ENCODE data around the gene CHST9. TPM values are rescaled to one million over a fixed set of nuclear protein-coding genes. Genes with fewer than 3 reads are reported as not detected.
"Not testable (repeated sequence)": the region's sequence is repeated elsewhere in the genome, so short reads cannot be mapped to it uniquely, and the experiment has no call there.

Gene CHST9
- total RNA-seq, 1 experiment from 2014 or later: 0.06 TPM

DNA sequence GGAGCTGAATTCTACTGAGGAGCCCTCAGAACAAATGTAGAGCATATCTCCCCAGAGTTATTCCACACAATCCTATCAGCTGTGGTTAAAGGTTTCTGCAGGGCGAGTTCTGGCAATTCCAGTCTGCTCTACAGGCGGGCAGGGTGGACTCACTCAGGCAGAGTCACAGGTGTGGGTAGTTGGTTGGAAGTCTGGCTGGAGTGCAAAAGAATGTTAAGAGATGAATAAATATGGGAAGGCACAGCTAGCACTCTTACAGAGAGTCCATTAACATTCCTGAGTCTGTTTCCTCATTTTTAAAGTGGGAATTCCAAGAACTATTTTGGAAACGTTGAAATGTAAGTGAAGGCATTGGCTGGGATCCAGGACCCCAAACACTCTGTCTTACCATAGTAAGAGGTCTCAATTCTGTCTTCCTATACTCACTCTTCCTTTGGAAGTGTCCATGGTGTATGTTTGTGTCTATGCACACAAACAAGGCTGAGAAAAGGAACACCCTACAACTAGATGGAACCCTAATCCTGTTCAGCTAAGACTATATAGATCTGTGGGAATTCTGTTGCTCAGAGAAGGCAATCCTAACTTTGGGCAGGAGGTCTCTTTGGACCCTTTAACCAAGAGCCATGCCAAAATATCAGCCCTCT, 256.3 kb downstream of the CHST9 start:
- DNase-seq (ENCODE audit: low read depth): no peak

DNA sequence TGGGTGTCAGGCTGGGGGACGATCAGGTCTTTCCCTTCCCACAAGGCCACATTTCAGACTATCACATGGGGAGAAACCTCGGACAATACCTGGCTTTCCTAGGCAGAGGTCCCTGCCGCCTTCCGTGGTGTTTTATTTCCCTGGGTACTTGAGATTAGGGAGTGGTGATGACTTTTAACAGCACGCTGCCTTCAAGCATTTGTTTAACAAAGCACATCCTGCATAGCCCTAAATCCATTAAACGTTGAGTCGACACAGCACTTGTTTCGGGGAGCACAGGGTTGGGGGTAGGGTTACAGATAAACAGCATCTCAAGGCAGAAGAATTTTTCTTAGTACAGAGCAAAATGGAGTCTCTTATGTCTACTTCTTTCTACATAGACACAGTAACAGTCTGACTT, 257.3 kb downstream of the CHST9 start:
- not testable (repeated sequence) for DNase-seq (ENCODE audit: low read depth)

DNA sequence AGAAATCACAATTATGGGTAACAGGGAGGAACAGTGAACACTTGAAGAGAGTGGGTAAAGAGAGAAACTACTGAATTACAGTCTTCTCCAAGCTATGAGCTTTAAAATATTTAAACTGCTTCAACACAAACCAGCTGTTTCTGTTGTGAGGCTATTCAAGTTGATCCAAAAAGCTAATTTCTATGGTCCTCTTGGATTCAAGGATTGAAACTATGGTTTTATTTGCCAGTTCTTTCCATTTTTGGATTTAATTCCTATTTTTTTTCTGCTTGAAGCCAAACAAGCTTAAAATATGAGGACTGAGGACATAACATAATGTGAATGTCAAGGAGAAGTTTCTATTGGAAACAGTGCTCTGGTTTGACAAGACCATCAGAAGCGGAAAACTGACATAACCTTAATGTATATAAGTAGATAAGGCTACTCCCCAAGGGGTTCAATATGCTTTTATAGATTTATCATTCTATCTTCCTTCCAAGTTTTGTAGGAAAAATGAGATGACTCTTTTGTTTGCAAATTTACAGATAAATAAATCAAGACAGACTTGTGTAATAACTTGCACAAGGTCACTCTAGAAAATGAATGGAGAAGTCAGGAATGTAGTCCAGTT, 258.9 kb downstream of the CHST9 start:
- no peak for DNase-seq (ENCODE audit: low read depth)

DNA sequence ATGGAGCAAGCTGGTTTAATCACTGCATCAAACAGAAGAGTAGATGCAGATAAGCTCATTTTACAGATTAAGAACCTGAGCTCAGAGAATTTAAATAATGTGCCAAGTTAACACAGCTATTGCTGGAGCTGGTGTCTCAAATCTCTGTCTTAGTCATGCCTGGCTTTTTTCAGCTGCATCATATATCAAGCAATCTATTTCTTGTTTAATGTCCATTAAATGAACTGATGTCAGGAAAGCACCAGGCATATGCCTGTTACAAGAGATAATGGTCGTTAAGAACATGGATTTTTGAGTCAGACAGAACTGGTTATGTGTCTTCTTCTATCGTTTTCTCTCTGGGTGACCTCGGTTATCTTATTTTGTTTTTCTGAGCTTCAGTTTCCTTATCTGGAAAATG, 259.8 kb downstream of the CHST9 start:
- DNase-seq (ENCODE audit: low read depth): no peak

DNA sequence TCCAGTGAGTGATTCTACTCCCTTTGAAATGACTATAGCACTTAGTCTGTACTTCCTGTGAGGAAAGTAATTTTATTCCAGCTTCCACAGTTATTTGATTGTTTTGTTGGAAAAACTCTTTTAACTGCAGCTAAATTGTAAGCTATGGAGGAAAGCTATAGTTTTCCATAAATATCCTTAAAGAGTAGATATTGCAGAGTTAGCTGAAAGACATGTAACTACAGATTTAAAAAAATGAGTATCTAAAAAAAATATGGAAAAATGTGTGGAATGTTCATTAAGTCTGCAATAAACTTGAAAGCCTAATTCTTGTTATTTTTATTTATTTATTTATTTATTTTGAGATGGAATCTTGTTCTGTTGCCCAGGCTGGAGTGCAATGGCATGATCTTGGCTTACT, 262.8 kb downstream of the CHST9 start:
- no peak for DNase-seq (ENCODE audit: low read depth)

DNA sequence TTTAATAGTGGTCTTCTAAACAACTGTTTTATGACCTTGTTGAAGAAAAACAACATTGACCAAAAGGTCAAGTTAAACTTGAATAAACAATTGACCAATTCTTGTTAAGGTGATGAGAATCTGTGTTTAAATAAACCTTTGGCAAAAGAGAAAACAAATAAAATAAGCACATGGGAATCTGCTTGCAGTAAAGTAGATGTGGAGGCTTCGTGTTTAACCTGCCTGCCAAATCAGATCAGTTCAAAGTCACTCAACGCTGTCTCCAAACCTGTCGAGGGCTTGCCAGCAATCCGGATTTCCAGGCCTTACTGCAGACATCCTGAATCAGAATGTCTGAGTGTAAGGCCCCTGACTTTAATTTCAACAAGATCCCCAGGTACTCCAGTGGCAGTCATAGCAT, 264.5 kb downstream of the CHST9 start:
- no peak for DNase-seq (ENCODE audit: low read depth)

DNA sequence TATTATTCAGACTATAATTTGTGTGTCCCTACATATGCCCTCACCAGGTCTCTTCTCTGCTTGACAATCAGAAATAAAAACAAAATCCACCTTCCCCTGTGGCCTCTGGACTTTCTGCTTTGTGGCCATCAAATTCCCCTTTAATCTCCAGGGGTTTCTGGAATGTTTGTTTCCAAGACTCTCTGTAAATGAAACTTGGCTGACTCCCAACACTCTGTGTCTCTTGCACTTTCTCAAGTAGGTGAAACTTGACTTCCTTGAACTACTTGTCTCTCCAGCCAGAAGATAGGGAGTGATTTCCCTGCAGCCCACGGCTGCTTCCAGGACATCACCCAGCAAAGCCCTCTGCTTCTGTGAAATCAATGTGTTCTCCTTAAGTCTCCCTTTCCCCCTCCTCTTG, 265.5 kb downstream of the CHST9 start:
- peak; percentile 23 for DNase-seq (ENCODE audit: low read depth)

DNA sequence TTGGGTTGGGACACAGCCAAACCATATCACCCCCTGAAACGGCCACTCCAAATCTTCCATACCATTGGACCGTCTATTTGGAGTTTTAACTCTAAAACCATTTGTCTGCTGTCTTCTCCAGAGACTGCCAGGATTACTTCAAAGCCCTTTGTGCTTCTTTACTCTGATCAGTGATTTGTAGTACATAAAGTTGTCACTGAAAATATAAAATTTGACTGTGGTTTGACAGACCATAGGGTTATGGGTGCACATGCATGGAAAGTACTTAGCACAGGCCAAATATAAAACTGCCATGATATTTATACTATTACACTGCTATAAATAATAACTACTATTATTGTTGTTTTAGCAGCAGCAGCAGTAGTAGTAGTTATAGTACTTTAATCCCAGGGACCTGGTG, 265.9 kb downstream of the CHST9 start:
- no peak for DNase-seq (ENCODE audit: low read depth)

DNA sequence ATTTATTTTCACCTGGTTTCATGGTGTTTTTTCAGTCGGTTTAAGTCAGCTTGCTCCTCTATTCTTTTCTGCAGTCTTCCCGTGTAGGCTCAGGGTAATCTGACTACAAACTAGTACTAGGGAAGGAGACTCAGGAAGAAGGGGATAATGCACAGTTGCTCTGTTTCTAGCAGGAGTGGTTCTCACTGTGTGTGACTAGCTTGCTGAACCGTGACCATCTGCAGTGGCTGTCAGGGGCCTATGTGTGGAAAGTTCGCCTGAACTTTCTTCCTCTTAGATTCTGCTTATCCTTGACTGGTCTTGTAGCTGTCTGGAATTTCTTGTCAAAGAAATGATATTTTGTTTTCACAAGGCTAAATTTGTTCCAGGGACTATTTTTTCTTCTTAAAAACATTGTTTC, 273.3 kb downstream of the CHST9 start:
- DNase-seq (ENCODE audit: low read depth): no peak

DNA sequence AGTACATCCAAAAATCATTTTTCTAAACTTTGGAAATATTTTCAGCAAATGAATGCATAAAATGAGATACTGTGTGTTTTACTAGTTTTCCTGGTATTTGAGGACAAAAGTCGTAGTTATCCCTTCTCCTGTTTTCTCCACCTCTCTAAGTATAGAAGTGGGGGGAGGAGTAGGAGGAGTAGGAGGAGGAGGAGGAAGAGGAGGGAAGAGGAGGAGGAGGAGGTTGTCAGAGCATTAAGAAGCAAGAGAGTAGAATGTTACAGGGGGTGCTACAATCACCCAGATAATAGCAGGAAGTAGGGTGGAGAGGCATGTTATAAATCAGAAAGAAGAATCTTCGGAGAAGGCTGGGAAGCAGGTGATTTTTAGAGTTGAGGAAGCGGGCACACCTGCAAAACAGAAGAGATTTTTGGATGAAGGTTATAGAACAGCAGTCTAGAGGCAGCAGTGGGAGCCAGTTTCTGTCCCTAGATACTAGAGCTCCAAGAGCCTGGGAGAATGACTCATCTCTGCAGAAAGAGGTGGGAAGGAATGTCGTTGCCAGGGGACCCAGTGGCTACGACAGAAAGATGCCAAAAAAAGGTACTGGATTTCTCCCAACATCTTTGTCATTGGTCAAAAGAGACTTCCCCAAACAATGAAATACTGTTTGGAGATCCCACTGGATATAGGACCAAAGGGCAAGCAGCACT, 275.4 kb downstream of the CHST9 start:
- peak; percentile 54 for DNase-seq (ENCODE audit: low read depth)

DNA sequence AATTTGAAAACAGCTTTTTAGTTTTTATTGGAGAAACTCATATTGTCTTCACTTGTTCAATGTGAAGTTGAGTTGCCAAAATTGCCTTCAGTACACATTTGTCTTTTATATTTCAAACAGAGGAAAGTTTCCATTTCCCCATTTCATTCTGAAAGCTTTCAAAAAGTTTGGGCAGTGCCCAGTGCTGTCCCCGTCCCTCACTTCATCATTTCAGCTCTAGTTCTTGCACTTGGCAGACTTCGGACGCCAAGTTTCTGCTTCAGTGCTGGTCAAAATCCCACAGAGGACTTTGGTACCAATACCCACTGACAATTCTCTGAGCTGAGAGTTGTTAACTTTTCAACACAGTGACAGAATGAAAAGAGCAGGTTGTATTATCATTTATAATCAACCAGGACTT, 276.2 kb downstream of the CHST9 start:
- no peak for DNase-seq (ENCODE audit: low read depth)

DNA sequence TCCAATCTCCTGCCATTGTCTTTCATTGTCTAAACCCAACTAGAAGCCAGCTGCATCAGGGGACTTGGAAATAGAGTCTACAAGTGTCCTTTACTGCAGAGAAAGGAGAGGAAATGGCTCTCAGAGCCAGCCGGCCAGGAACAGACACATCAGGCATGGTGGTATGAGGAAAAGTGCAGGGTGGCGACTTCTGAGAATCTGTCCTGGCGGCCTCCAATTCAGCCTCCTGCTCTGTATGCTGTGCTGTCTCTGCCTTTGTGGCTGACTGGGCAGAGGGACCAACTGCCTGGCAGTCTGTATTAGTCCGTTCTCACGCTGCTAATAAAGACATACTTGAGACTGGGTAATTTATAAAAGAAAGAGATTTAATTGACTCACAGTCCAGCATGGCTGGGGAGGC, 282.8 kb downstream of the CHST9 start:
- no peak for DNase-seq (ENCODE audit: low read depth)

DNA sequence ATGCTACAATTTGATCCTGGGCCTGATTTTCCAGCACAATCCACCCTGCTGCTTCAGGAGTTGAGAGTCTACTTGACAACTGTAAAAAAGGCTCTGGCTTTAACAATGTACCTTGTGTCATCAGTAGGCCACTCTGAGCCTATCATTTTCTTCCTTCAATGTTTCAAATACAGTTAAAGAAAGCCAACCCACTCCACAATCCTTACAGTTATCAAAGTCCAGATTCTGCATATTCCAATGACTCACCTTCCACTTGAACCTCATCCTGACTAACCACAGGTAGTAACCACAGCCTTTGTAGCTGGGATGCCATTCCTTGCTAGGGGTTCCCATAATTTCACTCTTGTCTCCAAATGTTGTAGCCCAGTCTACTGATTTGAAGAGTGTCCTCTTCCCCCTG, 284.1 kb downstream of the CHST9 start:
- DNase-seq (ENCODE audit: low read depth): peak; percentile 49

DNA sequence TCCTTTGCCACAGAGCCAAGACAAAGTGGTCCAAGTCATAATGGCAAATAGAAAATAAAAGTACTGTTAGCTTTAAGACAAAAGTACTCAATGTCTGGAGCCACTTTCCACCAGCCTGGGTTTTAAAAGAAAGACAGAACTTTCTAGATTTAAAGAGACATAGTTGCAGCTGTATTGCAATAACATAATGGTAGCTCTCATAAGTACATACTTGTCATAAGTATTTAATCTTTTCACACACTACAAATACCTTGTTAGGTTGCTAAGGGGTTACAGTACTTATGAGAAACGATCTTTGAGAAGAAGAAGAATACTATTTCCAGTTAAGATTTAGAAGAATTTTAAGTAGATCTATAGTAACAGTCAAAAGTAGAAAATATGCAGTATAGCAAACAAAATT, 290.7 kb downstream of the CHST9 start:
- no peak for DNase-seq (ENCODE audit: low read depth)

DNA sequence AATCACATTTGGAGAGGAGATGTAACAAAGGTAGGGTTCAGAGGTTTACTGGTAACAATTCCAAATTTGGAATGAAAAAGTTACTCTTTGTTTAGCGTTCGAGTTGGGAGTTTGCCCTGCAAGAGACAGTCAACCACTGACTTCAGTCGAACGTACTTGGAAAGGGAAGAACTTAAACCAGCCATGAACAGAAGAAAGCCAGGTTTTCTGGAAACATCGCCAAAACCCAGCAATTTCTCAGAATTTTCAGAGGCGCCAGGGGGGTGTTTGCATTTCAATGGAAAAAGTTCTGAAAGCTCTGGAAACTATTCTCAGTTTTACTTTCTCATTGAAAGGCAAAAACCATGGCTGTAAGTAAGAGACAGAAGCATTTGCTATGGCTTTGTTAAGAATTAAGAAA, 291.1 kb downstream of the CHST9 start:
- no peak for DNase-seq (ENCODE audit: low read depth)

DNA sequence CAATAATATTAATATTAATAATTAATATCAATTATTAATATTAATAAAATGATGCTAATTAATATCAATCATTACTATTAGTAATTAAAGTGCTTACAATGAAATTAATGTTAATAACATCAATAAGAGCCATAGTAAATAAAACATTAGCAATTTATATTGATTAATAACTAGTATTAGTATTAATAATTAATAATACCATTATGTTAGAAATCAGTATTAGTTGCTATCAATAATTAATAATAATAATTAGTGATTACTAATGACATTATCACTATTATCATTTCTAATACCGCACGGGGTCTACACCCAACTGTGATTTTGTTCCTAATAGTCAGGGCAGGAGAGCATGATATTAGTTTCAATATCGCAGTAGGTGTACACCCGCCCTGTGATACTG, 296.8 kb downstream of the CHST9 start:
- no peak for DNase-seq (ENCODE audit: low read depth)

DNA sequence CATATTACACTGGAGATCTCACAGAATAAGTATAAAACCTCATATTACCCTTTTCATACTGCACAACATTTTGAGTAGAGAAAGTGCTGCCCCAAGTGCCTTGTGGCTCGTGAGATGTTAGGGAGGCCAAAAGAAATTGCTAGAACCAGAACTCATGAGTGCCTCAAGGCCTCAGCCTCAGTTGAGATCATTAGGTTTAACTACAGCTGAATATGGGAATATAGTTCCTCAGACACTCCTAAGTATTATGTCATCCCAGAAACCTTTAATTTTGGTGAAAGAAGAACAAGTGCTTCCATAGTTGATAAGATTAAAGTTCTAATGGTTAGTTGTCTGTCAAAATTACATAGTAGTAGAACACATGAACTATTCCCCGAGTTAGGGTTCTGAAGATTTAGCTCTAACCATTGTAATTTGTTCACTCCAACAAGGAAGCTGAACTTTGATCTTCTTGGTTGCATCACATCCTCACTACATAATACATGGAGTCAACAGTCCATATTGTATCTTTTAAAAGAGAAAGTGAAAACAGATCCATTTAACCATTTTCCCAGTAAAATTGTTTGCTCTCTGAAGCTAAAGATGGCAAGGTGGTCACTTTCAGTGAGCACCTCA, 310.0 kb downstream of the CHST9 start:
- no peak for DNase-seq (ENCODE audit: low read depth)

DNA sequence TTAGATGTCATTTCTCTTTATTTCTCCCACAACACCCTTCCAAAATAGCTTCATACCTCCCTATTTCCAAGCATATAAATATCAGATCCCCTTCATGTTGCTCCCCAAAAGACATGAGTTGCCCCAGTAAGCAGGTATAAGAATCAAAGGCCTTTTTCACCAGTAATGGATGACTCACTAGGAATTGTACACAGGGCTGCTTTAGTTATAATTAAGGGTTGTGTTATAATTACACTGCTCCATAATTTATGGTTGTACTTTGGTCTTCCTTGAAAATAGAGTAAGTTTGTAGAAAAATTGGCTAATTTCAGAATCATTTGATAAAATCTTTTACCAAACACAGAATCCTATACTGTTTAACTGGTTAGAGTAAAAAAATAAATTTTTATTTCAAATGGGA, 310.8 kb downstream of the CHST9 start:
- DNase-seq (ENCODE audit: low read depth): no peak

DNA sequence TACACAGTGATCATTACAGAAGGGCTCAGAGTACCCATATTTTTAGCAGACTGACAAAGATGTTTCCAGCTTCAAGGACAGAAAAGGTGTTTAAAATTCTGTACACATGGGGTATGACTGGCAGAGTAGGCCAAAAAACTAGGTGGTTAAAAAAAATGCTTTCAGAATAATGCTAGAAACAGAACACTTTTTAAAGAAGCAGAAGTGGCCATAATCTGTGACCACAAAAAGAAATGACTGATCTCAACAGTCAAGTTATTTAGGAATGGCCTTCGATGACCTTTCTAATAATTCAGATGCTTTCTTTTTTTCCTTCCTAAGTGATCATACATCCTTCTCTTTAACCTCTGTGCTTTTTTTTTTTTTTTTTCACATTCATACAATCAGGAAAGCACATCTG, 315.5 kb downstream of the CHST9 start:
- no peak for DNase-seq (ENCODE audit: low read depth)

DNA sequence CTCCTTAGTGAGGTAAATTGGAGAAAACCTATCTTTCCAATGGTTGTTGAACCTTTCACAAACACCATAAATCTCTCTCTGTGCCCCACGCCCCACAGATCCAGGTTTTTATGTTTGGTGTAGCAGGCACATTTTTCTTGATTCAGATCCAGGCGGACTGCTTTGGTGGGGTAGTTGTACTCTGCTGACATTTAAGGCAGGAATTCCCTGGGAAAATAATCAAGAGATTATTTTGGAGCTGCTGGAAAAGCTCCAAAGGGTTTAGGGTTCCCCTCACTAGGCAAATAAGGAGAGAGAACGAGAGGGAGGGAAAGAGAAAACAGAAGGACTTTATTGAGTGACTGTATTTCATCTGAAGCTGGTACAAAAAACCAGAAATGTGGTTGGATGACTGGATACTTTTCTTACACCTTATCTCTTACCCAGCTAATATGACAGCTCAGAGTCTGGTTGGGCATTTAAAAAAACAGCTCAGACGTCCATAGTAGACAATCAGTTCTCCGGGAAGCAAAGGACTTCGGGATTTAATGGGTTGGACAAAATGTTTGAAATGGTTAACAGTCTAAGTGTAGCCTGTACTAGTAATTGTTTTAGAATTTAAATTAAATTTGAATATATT, 316.0 kb downstream of the CHST9 start:
- DNase-seq (ENCODE audit: low read depth): peak; percentile 21

DNA sequence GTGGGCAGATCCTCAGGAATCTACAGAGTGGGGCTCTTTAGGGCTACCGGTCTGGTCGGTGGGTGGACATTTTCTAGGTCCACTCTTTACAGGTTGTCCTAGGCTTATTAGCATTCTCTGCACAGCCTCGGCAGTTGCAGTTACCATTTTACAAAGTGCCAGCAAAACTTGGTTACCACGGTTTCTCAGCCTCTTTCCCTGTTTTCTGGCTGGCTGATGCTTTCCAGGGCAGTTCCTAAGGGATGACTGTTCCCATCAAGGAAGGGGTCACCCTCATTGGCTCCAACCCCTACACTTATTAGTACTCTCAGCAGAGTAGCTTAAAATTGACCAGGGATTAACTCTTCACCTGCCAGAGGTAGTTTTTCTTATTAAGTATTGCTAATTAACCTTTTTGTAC, 317.6 kb downstream of the CHST9 start:
- no peak for DNase-seq (ENCODE audit: low read depth)

DNA sequence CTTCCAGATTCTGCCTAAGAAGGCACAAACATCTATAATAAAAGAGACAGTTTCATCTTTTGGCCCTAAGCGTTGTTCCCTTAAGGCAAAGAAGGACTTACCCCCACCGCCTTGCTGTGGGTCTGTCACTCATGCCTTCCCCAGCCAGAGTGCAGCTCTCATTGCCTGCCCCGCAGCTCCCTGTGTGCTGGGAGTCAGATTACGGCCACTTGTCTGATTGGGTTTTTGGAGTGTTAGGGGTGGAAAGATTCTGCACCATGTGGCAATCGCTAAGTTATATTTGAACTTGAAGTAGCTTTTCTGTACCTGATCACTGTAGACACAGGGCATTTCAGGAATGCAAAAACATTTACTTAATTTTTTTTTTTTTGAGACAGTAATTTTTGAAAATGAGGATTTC, 319.6 kb downstream of the CHST9 start, which contains the start of gene AQP4:
TSS of gene AQP4 (minus strand) at position 151 of the 400 bp plus-strand sequence. CDS start at position 133, 18 bp downstream.
- DNase-seq (ENCODE audit: low read depth): peak; percentile 10
